H1 (cell line): ENCODE measurements around the gene PLEK2. TPM values are rescaled to one million over a fixed set of nuclear protein-coding genes. Genes with fewer than 3 reads are reported as not detected.

Source experiments
- KDM5A ChIP-seq: fragments of 200-600 bp; IDR thresholded peaks from 2 replicates; pipeline ENCODE4 v1.7.1; 2012; ENCODE audit warnings: mild to moderate bottlenecking, low read length, inconsistent platforms, mixed read lengths
- POLR2A ChIP-seq, 2 experiments: IDR thresholded peaks; 1 replicate in 1 of 2; 2 replicates in 1 of 2; pipeline ENCODE4 v1.6.1; 2011; ENCODE audit warnings: low read depth in 2 of 2, low read length in 2 of 2, mild to moderate bottlenecking in 2 of 2; ENCODE audit errors: control extremely low read depth in 1 of 2
- SIX5 ChIP-seq: IDR thresholded peaks from 2 replicates; pipeline ENCODE4 v1.6.1; 2011; ENCODE audit warnings: mild to moderate bottlenecking, low read depth, low read length
- TAF1 ChIP-seq: IDR thresholded peaks from 2 replicates; pipeline ENCODE4 v1.6.1; 2011; ENCODE audit warnings: mild to moderate bottlenecking, low read depth, low read length
- TBP ChIP-seq: IDR thresholded peaks from 2 replicates; pipeline ENCODE4 v1.6.1; 2011; ENCODE audit warnings: low read depth, low read length, improper control_type of control experiment
- TCF12 ChIP-seq: IDR thresholded peaks from 2 replicates; pipeline ENCODE4 v1.6.1; 2011; ENCODE audit warnings: low read depth, mild to moderate bottlenecking, low read length
- polyA plus RNA-seq, 7 experiments: library from polyadenylated mRNA; depleted of rRNA in 3 of 7; stranded (reverse) in 5 of 7; unstranded in 2 of 7; fragments of >200 nt in 5 of 7; fragments of 200-250 nt in 2 of 7; gene quantifications; 1 replicate in 5 of 7; 2 replicates in 1 of 7; 4 replicates in 1 of 7; pipeline versions ENCODE4 v1.2.1 to v1.2.3, GENCODE V29; 2011 to 2013; ENCODE audit warnings: missing spikeins in 2 of 7, mixed read lengths in 2 of 7
- total RNA-seq: library from RNA; stranded (reverse); fragmentation: NEBNext Ultra II Directional; extraction: Animal tissue kit (Norgen Biotek cat#: 25700); gene quantifications from 2 replicates; pipeline ENCODE4 v1.2.1, GENCODE V29; 2021

PLEK2 gene
- total and polyA plus RNA-seq, 2 of the 8 experiments (the other 6 are each of a cell fraction or from before 2014, with no cell fraction given): 0.41 to 2.1 TPM

DNA sequence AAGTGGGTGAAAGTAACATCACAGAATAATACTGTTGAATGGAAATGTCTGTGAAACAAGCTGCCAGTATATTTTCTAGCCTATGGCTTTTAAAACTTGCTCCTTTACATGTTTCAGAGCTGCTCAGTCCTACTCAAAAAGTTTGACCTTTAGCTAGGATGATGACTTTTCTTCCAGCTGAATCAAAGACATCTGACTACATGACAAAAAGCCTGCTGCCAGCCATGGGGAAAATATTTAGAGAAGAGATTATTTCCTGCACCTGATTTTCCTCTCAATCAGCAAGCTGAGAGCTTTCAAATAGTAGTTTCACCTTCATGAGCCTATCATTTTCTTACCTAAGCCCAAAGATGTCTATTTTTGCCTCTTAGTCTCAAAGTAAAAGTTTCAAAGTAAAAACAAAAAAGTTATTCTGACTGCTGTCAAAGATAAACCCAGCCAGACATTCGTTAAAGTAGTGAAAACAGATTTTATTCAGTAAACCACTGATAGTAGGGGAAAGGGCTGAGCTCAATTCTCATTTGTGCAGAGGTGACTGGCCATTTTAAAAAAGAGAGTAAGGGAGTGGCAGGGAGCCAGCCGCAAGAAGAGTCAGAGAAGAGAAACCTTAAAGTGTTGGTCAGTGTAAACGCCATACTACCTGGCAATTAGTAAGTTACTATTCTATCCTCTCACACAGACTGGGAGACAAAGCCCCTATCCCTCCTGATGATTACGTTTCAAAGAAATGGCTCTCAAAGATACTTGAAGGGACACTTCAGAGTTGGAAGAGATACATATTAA is 54.6 kb downstream of the PLEK2 start (continued):
- no peak for TF ChIP-seq TAF1
- no peak for TF ChIP-seq SIX5
- TF ChIP-seq TCF12: no peak
- TF ChIP-seq POLR2A (IDR thresholded peaks at IDR 0.05; ENCODE audit: control extremely low read depth in 1 of 2, low read depth in 2 of 2, low read length in 2 of 2): no peak
- no peak for TF ChIP-seq TBP
- no peak for TF ChIP-seq KDM5A
